ENCODE data around the gene ACIN1.
"Not testable (repeated sequence)": the region's sequence is repeated elsewhere in the genome, so short reads cannot be mapped to it uniquely, and the experiment has no call there.

Gene ACIN1

DNA sequence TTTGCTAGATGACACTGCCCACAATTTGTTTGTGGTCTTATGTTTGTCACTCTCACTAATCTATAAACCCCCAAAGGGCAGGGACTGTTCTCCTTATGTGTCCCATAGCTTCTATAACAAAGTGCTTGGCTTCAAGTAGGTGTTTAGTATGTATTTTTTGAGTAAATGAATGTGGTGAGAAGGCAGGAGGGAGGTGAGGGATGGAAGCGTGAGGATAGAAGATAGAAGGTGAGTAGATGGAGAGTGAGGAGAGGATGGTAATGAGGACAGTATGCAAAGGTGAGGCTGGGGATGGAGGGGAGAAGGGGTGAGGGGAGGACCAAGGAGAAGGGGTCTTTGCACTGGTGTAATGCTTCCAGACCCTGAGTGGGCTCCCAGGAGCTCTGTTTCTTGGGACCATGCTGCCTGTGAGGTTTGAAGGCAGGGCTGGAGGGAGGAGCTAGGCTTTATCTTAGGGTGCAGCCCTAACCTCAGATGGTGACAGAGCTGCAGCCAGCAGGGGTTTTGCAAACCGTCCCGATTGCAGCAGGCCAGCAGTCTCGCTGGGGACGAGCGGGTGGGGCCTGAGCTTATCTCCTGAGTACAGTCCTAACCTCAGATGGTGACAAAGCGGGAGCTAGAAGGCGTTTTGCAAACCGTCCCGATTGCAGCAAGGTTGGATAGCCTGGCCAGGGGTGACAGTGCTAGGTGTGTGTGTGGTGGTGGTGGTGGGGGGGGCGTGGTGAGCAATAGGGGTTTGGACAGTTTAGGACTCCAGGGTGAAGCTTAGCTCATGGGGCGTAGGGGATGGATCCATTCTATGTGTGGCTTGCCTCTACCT, 17.6 kb upstream of the ACIN1 start:
- Histone ChIP-seq H3K27me3 (ENCODE audit: insufficient read depth, low read length) (peaks cover 25% of the 10 kb centered on the region), H3K36me3 (ENCODE audit: insufficient read depth, low read depth, low read length) (no peaks in the 10 kb centered on the region), H3K9me3 (ENCODE audit: insufficient read depth, low read depth, low read length) (0 out of 2 replicates have a peak, but pooled peaks cover 5% of the 10 kb centered on the region), H3K4me3 (ENCODE audit: low read length) (no peak overlapping the region), H3K4me1 (ENCODE audit: insufficient read depth, low read length) (peaks cover 8% of the 10 kb centered on the region; the same call in 1 of the 2 replicates), H3K9ac (ENCODE audit: low read depth, low read length) (no peak overlapping the region), H3K27ac (ENCODE audit: low read length) (no peak overlapping the region)

DNA sequence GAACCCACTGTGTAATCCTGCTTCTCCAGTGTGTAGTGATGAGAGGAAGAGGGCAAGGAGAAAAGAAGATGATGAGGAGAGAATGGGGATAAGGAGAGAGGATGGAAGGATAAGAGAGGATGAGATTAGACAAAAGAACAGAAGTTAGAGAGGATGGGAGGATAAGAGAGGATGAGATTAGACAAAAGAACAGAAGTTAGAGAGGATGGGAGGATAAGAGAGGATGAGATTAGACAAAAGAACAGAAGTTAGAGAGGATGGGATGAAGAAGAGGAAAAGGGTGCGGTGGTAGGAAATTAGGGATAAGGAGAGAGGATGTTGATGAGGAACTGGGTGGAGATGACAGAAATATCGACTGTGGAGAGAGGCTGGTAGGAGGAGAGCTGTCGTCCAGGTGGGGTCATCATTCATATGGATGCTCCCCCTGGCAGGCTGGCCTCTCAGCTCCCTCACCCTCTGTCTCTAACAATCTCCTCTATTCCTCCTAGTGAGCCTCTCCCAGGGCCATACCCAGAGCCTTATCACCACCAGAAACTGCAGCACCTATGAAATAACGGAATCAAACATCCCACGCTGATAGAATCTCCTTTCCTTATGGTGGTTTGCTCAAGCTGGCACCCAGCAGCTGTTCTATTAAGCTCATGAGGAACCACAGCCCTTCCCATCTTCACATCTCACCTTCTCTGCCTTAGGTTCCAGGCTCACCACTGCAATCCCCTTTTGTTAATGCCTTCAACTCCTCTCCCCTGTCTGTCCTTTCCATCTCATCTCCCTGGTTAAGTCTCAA, 15.8 kb upstream of the ACIN1 start:
- Histone ChIP-seq H3K9ac (ENCODE audit: low read depth, low read length) (no peak overlapping the region), H3K27me3 (ENCODE audit: insufficient read depth, low read length) (peaks cover 25% of the 10 kb centered on the region), H3K4me3 (ENCODE audit: low read length) (no peak overlapping the region), H3K36me3 (ENCODE audit: insufficient read depth, low read depth, low read length) (no peaks in the 10 kb centered on the region), H3K4me1 (ENCODE audit: insufficient read depth, low read length) (peaks cover 14% of the 10 kb centered on the region; the same call in 1 of the 2 replicates), H3K9me3 (ENCODE audit: insufficient read depth, low read depth, low read length) (0 out of 2 replicates have a peak, but pooled peaks cover 5% of the 10 kb centered on the region), H3K27ac (ENCODE audit: low read length) (no peak overlapping the region)

DNA sequence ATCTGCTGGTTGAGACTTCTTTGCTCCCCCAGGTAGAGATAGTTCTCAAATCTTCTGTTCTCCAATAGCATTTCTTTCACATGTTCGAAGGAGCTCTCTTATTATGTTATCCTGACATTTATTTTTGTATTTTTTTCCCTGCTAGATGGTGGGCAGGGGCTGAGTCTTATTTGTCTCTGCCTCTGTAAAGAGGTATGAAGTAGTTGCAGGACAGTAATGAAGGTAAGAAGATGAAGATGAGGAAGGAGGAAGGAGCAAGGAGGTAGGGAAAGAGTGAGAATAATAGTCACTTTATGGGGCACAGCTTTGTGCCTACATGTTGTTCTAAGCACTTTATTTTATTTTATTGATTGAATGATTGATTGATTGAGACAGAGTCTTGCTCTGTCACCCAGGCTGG, 14.8 kb upstream of the ACIN1 start:
- H3K4me1 ChIP-seq (ENCODE audit: insufficient read depth, low read length), result peaks cover 16% of the 10 kb centered on the region; the same call in 1 of the 2 replicates
- H3K27ac ChIP-seq (ENCODE audit: low read length), result no peak overlapping the region
- H3K9me3 ChIP-seq (ENCODE audit: insufficient read depth, low read depth, low read length), result 0 out of 2 replicates have a peak, but pooled peaks cover 5% of the 10 kb centered on the region
- H3K36me3 ChIP-seq (ENCODE audit: insufficient read depth, low read depth, low read length), result no peaks in the 10 kb centered on the region
- peaks cover 25% of the 10 kb centered on the region for H3K27me3 ChIP-seq (ENCODE audit: insufficient read depth, low read length)
- no peak overlapping the region for H3K9ac ChIP-seq (ENCODE audit: low read depth, low read length)
- H3K4me3 ChIP-seq (ENCODE audit: low read length), result no peak overlapping the region

DNA sequence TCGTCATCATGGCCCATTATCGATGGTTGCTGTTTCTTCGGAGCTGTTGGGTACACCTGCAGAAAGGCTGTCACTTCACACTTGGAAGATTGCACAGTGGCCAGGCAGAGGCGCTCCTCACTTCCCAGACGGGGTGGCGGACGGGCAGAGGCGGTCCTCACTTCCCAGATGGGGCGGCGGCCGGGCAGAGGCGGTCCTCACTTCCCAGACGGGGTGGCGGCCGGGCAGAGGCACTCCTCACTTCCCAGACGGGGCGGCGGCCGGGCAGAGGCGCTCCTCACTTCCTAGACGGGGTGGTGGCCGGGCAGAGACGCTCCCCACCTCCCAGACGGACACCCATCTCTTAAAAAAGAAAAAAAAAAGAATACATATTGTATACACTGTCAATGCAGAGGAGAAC, 13.2 kb upstream of the ACIN1 start:
- H3K36me3 ChIP-seq (ENCODE audit: insufficient read depth, low read depth, low read length); H3K27ac ChIP-seq (ENCODE audit: low read length); H3K9ac ChIP-seq (ENCODE audit: low read depth, low read length); H3K9me3 ChIP-seq (ENCODE audit: insufficient read depth, low read depth, low read length); H3K4me3 ChIP-seq (ENCODE audit: low read length): not testable (repeated sequence)
- H3K4me1 ChIP-seq (ENCODE audit: insufficient read depth, low read length), result peaks cover 13% of the 10 kb centered on the region; the same call in 1 of the 2 replicates
- peaks cover 19% of the 10 kb centered on the region for H3K27me3 ChIP-seq (ENCODE audit: insufficient read depth, low read length)

DNA sequence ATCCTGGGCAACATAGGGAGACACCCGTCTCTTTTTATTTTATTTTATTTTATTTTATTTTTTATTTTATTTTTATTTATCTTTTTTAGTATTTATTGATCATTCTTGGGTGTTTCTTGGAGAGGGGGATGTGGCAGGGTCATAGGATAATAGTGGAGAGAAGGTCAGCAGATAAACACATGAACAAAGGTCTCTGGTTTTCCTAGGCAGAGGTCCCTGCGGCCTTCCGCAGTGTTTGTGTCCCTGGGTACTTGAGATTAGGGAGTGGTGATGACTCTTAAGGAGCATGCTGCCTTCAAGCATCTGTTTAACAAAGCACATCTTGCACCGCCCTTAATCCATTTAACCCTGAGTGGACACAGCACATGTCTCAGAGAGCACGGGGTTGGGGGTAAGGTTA, 12.7 kb upstream of the ACIN1 start:
- H3K27me3 ChIP-seq (ENCODE audit: insufficient read depth, low read length), result peaks cover 19% of the 10 kb centered on the region
- not testable (repeated sequence) for H3K27ac ChIP-seq (ENCODE audit: low read length); H3K9ac ChIP-seq (ENCODE audit: low read depth, low read length); H3K36me3 ChIP-seq (ENCODE audit: insufficient read depth, low read depth, low read length); H3K4me3 ChIP-seq (ENCODE audit: low read length); H3K9me3 ChIP-seq (ENCODE audit: insufficient read depth, low read depth, low read length)
- H3K4me1 ChIP-seq (ENCODE audit: insufficient read depth, low read length), result peaks cover 13% of the 10 kb centered on the region; the same call in 1 of the 2 replicates

DNA sequence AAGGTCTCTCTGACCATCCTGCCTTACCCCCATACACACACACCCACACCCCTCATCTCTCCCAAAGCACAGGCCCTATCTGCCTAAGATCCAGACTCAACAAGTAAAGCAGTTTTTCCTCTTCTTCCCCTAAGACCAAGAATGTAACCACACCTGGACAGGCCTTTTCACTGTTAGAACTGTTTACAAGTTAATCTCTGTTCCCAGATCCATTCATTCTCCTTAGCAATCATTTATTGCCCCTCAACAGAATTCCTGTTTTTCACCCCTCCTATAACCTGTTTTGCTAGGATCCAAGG, 11.8 kb upstream of the ACIN1 start:
- no peak overlapping the region for H3K9ac ChIP-seq (ENCODE audit: low read depth, low read length)
- no peak overlapping the region for H3K4me3 ChIP-seq (ENCODE audit: low read length)
- no peak overlapping the region for H3K27ac ChIP-seq (ENCODE audit: low read length)
- H3K4me1 ChIP-seq (ENCODE audit: insufficient read depth, low read length), result peaks cover 13% of the 10 kb centered on the region; the same call in 1 of the 2 replicates
- H3K36me3 ChIP-seq (ENCODE audit: insufficient read depth, low read depth, low read length), result no peaks in the 10 kb centered on the region
- peaks cover 11% of the 10 kb centered on the region for H3K27me3 ChIP-seq (ENCODE audit: insufficient read depth, low read length)
- 0 out of 2 replicates have a peak, but pooled peaks cover 5% of the 10 kb centered on the region for H3K9me3 ChIP-seq (ENCODE audit: insufficient read depth, low read depth, low read length)

DNA sequence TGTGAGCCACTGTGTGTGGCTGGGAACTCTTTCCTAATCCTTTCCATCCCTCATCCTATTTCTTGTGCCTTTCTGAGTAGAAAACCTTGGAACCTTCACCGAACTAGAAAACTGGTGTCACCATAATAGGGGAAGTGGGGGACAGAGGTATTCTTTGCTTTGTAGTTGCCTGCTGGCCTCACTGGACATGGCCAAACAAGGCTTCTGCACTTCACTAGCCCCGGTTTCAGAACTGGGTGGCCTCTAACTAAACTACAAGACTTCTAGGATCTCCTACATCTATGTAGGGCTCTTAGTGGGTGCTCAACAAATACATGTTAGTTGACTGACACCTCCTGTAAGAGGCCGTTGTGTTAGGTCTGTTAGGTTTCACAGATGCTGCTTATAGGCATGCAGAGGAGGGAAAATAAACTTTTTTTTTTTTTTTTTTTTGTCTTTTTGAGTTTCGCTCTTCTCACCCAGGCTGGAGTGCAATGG, 10.4 kb upstream of the ACIN1 start:
- peak overlapping the region; percentile 24; the same call in 1 of the 2 replicates for H3K9ac ChIP-seq (ENCODE audit: low read depth, low read length)
- 0 out of 2 replicates have a peak, but pooled peaks cover 5% of the 10 kb centered on the region for H3K9me3 ChIP-seq (ENCODE audit: insufficient read depth, low read depth, low read length)
- no peak overlapping the region for H3K4me3 ChIP-seq (ENCODE audit: low read length)

DNA sequence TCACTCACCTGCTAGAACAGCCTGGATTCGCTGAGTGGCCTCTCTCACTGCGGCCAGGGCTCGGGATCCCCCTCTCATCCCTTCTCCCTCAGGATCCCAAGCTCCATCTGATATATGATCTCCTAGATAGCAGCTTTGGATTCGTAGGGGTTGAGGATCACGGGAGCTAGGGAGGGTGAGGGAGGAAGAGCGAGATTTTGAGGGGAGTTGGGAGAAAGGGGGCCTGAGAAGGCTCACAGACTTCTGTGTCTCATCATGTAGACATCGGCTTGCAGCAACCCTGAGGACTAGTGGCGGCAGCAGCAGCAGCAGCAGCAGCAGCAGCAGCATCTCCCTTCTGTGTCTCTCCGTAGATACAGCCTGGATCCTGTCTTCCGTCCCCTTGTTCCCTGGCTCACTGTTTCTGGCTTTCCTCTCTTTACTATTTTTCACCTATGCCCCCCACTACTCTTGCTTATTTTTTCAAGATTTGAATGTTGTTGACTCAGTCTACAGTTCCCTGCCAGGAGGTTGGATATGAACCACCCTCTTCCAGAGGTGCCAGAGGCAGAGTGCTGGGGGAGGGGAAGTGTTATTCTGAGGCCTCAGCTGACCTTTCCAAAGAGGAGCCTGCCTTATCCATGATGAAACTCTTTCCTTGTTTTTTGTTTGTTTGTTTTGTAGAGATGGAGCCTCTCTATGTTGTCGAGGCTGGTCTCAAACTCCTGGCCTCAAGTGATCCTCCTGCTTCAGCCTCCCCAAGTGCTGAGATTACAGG, 9.8 kb upstream of the ACIN1 start, which contains the start of gene CIROP:
TSS of gene CIROP (minus strand) at position 399 of the 757 bp plus-strand sequence. CDS start at position 330, 69 bp downstream.
- H3K4me3 ChIP-seq (ENCODE audit: low read length), result no peak within 1 kb of the TSS
- no peak within 1 kb of the TSS for H3K27ac ChIP-seq (ENCODE audit: low read length)
- peaks cover 13% of the 10 kb centered on the region; the same call in 1 of the 2 replicates for H3K4me1 ChIP-seq (ENCODE audit: insufficient read depth, low read length)
- no peaks in the 10 kb centered on the region for H3K36me3 ChIP-seq (ENCODE audit: insufficient read depth, low read depth, low read length)
- H3K27me3 ChIP-seq (ENCODE audit: insufficient read depth, low read length), result no peaks in the 10 kb centered on the region; the same call in 1 of the 2 replicates
- H3K9me3 ChIP-seq (ENCODE audit: insufficient read depth, low read depth, low read length), result 0 out of 2 replicates have a peak, but pooled peaks cover 5% of the 10 kb centered on the region
- H3K9ac ChIP-seq (ENCODE audit: low read depth, low read length), result peak within 1 kb of the TSS; percentile 24; the same call in 1 of the 2 replicates

More for the DNA sequence above, 10.4 kb upstream of the ACIN1 start:
- Histone ChIP-seq H3K4me1 (ENCODE audit: insufficient read depth, low read length) (peaks cover 13% of the 10 kb centered on the region; the same call in 1 of the 2 replicates), H3K27ac (ENCODE audit: low read length) (no peak overlapping the region), H3K27me3 (ENCODE audit: insufficient read depth, low read length) (peaks cover 1% of the 10 kb centered on the region), H3K36me3 (ENCODE audit: insufficient read depth, low read depth, low read length) (no peaks in the 10 kb centered on the region)

DNA sequence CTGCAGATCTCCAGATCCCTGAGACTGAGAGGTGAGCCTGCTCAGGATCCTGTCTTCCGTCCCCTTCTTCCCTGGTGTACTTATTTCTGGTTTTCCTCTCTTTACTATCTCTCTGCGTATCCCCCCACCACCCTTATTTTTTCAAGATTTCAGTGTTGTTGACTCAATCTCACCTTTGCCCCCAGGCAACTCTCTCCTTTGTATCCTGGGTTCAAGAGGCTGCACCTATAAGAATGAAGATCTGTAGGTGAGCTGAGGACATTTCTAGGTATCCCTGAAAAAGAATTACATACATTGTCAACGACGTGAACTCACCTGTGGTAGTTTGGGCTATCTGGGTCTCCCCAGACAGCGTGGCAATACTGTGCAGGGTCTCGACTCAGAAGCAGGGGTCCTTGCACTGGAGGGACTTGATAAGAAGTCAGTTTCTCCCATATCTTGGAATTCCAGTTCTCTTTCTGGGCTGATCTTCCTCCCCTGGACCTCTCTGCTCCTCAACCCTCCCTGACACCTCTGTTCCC, 9.2 kb upstream of the ACIN1 start:
- Histone ChIP-seq H3K27ac (ENCODE audit: low read length) (no peak overlapping the region), H3K4me1 (ENCODE audit: insufficient read depth, low read length) (peaks cover 13% of the 10 kb centered on the region; the same call in 1 of the 2 replicates), H3K4me3 (ENCODE audit: low read length) (no peak overlapping the region), H3K27me3 (ENCODE audit: insufficient read depth, low read length) (no peaks in the 10 kb centered on the region; the same call in 1 of the 2 replicates), H3K9me3 (ENCODE audit: insufficient read depth, low read depth, low read length) (0 out of 2 replicates have a peak, but pooled peaks cover 5% of the 10 kb centered on the region), H3K9ac (ENCODE audit: low read depth, low read length) (no peak overlapping the region), H3K36me3 (ENCODE audit: insufficient read depth, low read depth, low read length) (peaks cover 2% of the 10 kb centered on the region)

DNA sequence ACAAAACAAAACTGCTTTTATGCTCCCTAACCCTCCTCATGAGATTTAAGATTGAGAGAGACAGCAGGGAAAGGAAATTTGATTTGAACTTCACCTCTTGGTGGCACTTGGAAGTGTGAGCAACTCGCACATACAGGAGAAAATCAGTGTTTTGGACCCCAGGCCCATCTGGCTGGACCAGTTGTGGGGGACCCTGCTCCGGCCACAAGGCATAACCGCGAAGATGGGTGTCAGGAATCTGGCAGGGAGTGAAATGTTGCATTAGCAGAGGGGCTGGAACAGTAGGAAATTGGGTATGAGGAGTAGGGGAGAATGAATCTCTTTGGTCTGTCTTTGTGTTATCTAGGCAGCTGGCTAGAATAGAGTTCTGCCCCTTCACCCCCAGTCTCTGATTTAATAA, 8.6 kb upstream of the ACIN1 start:
- 0 out of 2 replicates have a peak, but pooled peaks cover 1% of the 10 kb centered on the region for H3K9me3 ChIP-seq (ENCODE audit: insufficient read depth, low read depth, low read length)
- no peak overlapping the region for H3K27ac ChIP-seq (ENCODE audit: low read length)
- H3K9ac ChIP-seq (ENCODE audit: low read depth, low read length), result no peak overlapping the region
- peaks cover 13% of the 10 kb centered on the region; the same call in 1 of the 2 replicates for H3K4me1 ChIP-seq (ENCODE audit: insufficient read depth, low read length)
- H3K27me3 ChIP-seq (ENCODE audit: insufficient read depth, low read length), result no peaks in the 10 kb centered on the region; the same call in 1 of the 2 replicates
- peaks cover 7% of the 10 kb centered on the region for H3K36me3 ChIP-seq (ENCODE audit: insufficient read depth, low read depth, low read length)
- H3K4me3 ChIP-seq (ENCODE audit: low read length), result no peak overlapping the region

Data from iPS-20b (cell line).